Esophagus mucosa (tissue), 1 donor: ENCODE measurements around the gene FAM111A. TPM values are rescaled to one million over a fixed set of nuclear protein-coding genes. Genes with fewer than 3 reads are reported as not detected.
A peak's percentile ranks its signal among the peaks of the same experiment; 100 is the strongest.

Source experiments
- ATAC-seq: fragments of 200-7000 bp; cut with Tn5 transposase; one replicate; pipeline ENCODE4 v1.9.1; 2020
- total RNA-seq: library from RNA; stranded (reverse); gene quantifications from one replicate; pipeline ENCODE4 v1.2.4, GENCODE V29; 2023
- donor health status: DM: yes; HTN: yes; CAD: no.

The FAM111A gene
- total RNA-seq, 1 donor from 2014 or later: 7.5 TPM

DNA sequence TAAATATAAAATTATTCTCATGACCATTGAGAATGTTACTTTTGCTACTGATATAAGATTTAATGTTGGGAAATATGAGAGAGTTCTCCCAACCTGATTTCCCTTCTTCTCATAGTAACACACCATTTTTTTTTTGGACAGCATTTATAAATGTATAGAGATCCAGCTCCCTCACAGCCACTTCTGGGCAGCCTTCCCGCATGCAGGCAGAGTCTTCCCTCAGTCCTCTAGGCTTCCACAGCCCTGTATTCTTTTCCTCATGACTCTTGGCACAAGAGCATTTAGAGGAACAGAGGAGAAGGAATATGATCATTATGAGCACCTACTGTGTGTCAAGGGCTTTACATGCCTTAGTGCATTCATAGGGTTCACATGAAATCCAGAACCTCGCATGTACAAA is 38.3 kb downstream of the FAM111A start:
- ATAC-seq: no peak

DNA sequence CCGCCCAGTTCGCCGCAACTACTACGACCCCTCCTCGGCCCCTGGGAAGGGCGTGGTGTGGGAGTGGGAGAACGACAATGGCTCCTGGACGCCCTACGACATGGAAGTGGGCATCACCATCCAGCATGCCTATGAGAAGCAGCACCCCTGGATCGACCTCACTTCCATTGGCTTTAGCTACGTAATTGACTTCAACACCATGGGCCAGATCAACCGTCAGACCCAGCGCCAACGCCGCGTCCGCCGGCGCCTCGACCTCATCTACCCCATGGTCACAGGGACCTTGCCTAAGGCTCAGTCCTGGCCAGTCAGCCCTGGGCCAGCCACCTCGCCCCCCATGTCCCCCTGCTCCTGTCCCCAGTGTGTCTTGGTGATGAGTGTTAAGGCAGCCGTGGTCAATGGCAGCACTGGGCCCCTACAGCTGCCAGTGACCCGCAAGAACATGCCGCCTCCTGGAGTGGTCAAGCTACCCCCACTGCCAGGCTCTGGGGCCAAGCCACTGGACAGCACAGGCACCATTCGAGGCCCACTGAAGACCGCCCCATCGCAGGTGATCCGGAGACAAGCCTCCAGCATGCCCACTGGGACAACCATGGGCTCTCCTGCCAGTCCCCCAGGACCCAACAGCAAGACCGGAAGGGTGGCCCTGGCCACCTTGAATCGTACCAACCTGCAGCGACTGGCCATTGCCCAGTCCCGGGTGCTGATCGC is 39.2 kb downstream of the FAM111A start:
- ATAC-seq: no peak

DNA sequence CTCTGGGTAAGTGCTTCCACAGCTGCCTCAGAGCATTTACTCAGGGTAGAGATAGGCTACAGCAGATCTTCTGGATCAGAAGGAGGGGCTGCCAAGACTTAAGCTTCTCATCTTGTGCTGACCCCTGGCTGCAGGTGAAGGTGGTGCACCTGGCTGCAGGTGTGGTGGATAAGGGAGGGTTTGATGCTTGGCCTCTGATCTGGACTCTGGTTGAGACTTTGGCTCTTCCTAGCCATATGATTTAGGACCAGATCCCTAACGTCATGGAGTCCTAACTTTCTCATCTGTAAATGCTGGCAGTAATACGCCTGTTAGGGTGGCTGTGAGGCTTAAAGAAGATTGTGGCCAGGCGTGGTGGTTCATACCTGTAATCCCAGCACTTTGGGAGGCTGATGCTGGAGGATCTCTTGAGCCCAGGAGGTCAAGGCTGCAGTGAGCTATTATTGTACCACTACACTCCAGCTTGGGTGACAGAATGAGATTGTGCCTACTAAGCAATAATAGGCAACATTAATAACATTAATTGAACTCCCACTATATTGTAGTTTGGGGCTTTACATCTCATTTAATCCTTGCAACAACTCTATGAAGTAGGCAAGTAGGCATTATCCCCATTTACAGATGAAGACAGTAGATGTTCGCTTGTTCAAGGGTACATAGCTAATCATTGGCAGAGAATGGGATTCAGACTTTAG is 39.9 kb downstream of the FAM111A start:
- ATAC-seq: no peak

DNA sequence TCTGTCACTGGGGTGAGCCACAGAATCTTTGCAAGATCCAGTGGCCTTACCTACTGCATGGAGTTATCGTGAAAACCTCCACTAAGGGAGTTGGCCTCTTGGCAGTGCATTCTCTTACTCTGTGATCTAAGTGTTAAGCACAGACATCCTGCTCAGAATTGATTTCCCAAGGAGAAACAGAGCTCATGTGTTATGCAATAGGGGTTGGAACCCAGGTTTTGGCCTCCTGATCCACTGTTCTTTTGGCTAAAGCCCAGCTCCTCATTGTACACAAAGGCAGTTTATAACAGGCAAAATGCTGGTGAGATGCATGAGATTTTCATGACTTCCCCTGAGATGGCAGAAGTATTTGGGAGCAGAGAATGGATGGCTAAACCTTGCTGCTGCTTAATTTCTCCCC is 41.1 kb downstream of the FAM111A start:
- no peak for ATAC-seq

DNA sequence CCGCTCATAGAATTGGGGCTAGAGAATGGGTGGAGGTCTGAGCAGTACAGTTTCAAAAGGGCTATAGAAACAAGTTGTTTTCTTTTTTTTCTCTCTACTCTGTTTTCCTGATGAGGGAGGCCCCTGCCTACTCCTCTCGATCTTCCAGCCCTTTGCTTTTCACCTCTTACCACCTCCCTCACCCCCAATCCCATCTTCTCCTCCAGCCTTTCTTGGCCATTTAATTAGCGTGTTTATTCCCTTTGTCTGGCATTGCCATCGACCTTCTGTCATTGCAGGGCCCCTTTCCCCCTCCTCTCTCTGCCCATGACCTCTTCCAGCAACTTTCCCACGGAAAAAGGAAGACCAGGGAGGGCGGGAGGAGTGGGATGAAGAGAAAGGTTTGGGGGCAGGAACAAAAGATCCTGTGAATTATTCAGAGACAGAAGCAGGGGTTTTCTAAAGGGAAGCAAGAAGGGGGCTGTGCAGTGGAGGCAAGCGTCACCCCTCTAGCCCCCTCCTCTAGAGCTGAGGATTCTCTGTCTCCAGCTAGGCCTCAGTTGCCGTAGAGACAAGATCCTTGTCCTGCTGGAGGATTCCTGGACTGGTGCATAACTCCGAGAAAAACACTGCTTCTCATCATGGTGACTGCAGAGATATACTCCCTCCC is 42.2 kb downstream of the FAM111A start:
- ATAC-seq: no peak

DNA sequence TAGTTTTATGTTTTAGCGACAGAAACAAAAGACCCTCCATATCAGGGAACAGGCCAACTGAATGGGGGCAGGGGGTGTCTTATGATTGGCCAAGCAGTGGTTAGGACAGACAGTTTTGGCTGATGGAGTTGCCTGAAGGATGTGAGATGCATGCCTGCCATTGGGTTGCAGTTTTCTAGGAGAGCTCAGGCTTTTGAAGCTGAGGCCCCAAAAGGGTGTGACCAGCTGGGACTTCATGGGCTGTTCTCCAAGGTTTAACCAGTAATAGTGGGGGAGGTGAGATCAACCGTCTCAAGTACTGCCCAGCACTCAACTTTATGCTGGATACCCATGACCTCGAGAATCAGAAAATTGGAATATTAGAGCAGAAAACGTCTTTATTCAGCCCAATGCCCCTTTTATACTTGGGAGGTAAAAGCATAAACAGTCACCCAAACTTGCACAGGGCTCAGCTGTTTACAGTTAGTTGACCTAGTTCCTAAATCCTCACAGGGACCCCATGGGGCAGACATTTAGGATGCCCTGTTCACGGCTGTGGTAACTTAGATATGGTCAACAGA is 42.8 kb downstream of the FAM111A start:
- ATAC-seq: no peak

DNA sequence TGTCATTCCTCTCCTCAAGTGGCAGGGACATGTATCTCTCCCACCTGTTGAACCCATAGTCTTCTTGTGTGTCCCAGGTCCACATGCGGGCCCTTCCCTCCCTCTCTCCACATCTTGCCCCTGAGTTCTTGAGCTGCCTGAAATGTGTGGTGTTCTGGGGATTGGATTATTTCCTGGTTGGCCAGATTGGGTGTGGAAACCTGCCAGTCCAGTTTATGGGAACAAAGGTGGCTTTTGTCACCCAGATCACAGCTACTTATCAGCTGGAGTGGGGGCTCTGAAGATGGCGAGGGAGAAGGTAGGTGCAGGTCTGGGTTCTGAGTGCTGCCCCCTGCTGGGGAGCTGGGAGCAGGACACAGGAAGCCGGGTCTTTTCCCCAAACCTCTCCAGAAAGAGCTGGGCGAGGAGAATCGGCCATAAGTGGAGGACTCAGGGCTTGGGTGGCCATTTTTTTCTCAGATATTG is 43.5 kb downstream of the FAM111A start:
- ATAC-seq: peak; percentile 58

DNA sequence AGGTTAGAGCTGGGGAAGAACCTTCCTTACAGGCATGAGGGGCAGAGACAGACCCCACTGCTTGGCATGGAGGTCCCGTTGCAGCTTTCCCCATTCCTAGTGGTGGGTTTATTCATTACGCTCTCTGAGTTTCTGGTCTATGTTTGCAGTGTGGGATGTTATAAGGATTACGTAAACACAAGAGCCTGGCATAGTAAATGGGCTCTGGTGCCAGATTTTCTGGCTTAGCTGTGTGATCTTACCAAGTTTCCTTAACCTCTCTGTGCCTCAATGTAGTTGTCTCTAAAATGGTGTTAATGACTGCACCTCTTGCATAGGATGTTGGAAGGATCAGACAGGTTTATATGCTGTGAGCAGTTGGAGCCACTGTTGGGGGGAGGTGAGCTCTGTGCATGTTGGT is 44.4 kb downstream of the FAM111A start:
- ATAC-seq: no peak

DNA sequence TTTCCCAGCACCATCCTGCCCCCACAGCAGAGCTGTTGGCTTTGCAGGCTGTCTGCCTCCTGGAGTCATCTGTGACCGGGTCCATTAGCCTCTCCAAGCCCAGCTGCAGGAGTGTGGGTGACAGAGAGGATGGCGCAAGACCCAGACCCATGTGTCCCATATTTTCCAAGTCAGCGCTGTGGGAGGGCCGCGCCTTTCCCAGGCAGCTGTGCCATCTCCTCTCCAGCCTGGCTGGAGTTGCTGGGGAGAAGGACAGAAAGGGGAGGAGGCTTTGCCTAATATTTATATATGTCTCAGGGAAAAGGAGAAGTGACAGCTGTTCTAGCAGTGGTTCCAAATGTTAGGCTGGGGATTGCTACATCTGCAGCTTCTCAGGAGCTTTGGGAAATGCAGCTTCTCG is 44.9 kb downstream of the FAM111A start:
- peak; percentile 5 for ATAC-seq

DNA sequence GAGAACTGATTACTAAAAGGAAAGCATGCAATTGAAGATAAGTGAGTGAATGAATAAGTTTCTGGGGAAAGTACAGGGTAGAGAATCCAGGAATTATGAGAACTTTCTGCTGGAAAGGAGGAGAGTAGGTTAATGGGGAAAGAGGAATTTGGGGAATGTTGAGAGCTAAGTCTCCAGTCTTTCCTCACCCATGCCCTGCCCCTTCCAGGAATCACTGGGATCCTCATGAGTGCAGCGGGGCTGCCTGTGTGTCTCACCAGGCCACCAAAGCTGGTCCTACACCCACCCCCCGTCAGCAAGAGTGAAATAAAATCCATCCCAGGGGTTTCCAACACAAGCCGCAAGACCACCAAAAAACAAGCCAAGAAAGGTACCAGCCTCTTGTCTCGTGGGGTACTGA is 46.3 kb downstream of the FAM111A start:
- ATAC-seq: no peak

DNA sequence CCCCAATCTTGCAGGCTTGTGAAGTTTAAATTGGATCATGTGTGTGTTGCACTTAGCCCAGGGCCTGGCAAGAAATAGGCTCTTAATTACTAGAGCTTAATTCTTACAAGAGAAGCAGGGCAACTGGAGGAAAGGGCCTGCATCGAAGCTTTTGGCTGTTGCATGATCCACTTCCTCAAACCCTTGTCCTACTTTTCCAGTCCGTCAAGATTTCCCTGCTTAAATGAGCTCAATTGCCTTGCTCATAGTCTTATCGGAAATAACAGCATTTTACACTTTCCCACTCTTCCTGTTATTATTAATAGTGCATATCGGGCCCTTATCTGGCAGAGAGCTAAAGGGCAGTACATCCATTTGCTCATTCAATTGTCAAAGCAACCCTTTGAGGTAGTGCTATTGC is 47.3 kb downstream of the FAM111A start:
- peak; percentile 52 for ATAC-seq

DNA sequence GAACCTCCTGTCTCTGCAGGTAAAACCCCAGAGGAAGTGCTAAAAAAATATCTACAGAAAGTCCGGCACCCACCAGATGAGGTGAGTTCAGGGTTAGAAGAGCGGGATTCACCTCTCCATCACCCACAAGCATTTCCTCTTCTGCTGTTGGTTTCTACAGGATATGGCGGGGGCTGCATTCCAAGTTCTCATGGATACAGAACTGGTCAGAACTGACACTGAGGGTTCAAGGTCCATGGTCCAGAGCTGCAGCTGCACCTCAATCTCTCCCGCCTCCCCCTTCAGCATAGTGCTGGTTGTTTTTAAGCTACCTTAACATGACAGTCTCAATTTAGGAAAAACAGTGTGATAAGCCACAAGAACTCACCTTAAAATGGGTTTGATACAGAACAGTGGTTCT is 48.4 kb downstream of the FAM111A start:
- no peak for ATAC-seq

DNA sequence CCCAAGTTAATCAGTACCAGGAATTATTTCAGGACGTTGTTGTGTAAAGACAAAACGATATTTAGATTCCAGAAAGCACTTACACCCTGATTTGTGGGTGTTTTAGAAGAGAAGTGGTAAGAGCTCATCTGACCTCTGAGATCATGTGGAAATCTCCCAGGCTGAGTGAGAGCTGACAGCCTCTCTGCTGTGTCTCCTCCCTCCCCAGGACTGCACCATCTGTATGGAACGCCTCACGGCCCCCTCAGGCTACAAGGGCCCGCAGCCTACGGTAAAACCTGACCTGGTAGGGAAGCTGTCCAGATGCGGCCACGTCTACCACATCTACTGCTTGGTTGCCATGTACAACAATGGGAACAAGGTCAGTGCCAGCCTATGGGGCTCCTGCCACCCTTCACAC is 49.2 kb downstream of the FAM111A start:
- ATAC-seq: no peak

DNA sequence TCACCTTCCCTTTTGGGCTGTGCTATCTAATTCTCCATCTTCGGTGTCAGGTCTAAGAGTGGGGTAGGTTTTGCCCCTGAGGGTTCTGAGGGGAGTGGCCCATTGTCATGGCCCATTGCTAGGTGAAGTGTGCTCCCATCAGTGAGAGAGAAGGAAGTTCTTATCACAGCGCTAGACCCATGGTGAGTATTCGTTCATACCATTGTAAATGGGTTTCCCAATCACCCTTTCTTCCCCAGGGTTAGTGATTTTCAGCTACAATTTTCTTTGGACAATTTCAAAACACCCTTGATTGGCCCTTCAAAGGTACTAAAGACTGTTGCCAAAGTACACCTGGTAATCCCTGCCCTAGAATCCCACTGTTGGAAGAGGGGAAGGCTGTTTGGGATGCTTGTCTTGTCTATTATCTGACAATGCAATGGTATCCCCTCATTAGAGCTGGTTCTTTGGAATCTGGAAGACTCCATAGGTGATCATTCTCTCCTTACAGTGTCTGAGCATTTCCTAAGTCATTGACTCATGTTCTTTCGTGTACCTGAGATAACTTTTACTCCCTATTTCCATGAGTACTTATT is 49.9 kb downstream of the FAM111A start:
- ATAC-seq: no peak

DNA sequence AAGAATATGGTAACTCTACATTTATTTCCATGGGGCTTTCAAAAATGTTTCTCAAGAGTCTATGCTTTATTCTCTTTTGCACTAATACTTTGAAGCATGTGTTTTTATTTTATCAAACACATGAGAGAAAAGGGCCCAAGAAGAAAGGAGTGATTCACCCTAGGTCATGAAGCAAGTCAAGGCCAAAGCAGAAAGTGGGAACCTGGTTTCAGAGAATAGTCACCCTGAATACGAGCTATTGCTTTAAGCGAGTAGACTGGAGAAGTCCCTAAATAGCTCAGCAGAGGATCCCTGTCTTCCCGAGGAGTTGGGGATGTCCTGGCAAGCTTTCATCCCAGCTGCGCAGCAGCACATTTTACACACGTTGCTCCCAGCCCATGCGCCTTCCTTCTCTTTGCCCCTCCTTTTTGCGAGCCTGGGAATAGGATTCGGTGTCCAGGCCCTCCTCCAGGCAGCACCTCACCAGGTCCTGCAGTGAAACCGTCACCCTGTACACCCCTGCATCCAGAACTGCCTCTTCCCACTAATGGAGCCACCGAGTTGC is 51.0 kb downstream of the FAM111A start:
- no peak for ATAC-seq

DNA sequence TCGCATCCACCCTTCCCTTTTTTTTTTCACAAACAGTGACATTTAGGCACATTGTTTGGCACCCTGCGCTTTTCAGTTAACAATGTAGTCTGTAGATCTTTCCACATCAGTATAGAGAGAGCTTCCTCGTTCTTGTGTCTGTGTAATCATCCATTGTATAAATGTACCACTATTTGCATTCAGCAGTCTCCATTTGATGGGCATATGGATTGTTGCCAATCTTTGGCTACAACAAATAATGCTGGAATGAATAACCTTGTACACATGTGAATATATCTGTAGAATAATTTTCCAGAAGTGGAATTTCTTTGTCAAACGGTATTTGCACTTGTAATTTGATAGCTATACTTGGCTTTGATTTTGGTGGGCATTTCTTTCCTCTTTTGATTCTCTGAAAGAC is 52.9 kb downstream of the FAM111A start:
- ATAC-seq: no peak

DNA sequence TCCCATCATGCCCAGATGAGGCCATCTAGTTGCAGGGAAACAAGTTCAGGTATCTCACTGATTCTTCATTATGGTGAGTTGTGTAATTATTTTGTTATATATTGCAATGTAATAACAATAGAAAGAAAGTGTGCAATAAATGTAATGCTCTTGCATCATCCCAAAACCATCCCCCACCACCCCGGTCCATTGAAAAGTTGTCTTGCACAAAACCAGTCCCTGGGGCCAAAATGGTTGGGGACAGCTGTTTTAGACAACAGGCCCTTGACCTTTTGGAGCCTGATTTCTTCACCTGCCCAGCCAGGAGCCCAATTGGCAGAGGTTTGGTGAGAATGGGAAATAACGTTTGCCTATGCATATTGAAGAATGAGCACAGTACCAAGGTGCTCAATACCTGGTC is 54.1 kb downstream of the FAM111A start:
- no peak for ATAC-seq

DNA sequence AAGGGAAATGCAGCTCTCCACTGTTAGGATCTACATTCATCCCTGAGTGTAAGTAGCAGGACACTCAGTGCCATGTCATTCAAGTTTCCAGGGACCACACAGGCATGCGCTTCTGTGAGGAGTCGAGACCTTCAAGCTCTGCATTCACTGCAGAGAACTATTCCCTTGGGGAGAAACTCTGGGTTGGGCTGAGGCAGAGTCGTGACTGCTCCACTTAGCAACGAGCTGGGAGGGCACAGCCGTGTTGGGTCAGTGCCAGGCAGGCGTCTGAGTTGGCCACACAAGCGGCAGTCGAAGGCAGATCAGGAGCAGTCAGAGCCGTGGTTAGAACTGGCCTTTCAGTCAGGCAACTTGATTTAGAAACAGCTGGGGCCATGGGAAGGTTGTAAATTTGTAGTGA is 55.3 kb downstream of the FAM111A start:
- ATAC-seq: peak; percentile 22

DNA sequence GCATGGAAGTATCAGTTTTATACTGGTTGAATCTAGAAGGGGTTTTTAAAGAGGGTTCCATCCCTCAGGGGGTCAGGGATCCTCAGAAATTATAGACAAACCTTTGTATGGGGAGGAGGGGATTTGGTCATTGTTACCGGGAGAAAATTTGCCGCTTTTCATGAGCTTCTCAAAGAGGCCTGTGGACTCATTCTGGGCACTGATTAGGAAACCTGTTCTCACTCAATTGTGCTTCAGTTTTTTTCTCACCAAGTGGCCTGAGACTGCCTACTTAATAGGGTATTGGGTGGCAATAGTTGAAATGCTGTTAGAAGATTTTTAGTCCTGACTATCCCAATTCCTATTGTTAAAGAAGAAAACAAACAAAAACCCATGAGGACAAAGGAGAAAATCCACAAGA is 56.1 kb downstream of the FAM111A start:
- ATAC-seq: no peak

DNA sequence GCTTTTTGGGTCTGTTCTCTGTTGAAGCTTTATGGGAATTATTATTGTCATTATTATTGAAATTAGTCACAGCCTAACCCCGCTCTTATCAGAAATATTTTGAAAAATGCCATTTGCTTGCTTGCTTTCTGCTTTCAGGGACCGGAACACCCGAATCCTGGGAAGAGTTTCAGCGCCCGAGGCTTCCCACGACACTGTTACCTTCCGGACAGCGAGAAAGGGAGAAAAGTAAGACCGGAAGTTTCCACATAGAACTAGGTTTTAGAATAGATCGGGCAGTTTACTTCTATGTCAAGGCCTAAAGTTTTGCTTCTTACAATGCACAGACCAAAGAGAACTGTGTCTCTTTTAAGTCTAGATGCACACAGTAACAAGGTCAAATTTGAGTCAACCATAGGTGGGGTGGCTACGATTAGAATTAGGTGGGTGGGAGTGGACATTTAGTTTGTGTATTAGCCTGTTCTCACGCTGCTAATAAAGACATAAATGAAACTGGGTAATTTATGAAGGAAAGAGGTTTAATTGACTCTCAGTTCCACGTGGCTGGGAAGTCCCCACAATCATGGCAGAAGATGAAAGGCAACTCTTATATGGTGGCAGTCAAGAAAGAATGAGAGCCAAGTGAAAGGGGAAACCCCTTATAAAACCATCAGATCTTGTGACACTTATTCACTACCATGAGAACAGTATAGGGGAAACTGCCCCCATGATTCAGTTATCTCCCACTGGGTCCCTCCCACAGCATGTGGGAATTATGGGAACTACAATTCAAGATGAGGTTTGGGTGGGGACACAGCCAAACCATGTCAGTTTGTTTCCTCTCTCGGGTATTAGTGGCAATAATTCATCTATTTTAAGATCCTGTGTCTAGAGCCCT is 57.1 kb downstream of the FAM111A start:
- no peak for ATAC-seq

DNA sequence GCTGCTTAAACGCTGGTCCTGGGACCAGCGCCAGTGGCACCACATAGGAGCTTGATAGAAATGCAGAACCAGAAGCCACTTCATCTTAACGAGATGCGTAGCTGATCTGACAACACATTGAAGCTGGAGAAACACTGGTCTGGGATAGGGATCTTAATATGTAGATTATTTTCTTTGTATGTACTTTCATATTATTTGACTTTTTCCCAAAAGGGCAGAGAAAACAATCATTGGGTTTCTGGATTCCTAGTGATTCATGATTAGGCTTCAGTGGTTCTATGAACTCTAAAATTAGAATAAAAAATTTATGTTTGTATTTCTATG is 57.7 kb downstream of the FAM111A start:
- ATAC-seq: no peak

DNA sequence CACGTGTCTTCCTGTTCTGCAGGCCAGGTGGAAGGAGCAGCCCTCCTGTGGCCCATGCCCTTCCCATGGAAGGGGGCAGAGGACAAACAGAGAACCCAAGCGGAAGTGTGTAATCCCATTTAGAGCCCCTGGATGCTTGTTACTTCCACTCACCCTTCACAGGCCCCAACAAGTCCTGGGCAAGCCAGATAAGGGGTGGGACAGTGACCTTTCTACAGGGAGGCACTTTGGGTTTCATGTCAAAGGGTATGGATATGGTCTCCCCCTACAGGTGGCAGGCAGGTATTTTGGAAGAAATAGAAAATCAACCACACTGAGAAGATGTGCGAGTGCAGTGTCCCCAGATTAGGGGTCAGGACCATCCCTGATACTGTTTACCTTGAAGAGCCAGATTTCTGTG is 58.7 kb downstream of the FAM111A start:
- peak; percentile 35 for ATAC-seq
